ENCODE measurements around the gene KSR2.

DNA sequence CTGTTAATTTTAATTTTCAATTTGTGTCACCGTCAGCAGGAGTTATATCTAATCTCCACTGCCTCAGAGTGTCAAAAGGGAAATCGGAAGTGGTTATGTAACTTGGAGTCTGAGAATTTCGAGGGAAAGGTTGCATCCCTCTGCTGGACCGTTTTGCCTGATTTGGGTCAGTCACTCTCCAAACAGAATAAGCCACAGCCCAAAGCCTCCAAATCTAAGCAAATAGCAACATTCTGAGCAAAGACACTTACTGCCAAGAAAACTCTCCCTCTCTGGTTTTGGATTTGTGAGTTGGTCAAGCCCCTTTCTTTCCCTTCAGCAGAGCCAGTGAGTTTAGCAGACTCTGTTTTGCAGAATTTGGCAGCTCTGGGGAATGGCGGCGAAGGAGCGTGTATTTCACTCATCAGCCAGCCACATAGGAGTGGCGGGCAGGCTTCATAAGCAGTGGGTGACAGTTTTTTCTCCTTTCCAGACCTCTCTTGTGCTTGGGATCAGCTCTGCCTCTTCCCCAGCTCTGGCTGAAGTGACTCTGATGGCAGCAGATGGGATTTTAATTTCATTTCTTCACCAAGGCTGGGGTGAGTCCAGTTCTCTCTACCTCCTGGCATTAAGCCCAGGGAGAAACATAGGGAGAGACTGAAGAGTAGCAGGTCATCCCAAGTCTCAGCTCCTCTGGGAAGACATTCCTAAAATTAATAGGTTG, 388.6 kb downstream of the KSR2 start:
- TF ChIP-seq, protein P1, sequence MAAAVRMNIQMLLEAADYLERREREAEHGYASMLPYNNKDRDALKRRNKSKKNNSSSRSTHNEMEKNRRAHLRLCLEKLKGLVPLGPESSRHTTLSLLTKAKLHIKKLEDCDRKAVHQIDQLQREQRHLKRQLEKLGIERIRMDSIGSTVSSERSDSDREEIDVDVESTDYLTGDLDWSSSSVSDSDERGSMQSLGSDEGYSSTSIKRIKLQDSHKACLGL (CRISPR knock-in tag; IDR thresholded peaks at IDR 0.05), result no peak
- TF ChIP-seq ZNF549 (CRISPR knock-in tag; IDR thresholded peaks at IDR 0.05) (no peak), ZNF138 (CRISPR knock-in tag; IDR thresholded peaks at IDR 0.05; ENCODE audit: low read depth) (no peak), ZFYVE20 (CRISPR knock-in tag; IDR thresholded peaks at IDR 0.05; ENCODE audit: borderline replicate concordance, low read depth) (no peak), CBX5 (CRISPR knock-in tag; IDR thresholded peaks at IDR 0.05; ENCODE audit: borderline replicate concordance) (no peak), NFKBIZ (CRISPR knock-in tag; IDR thresholded peaks at IDR 0.05) (no peak), TAF1 (CRISPR knock-in tag; IDR thresholded peaks at IDR 0.05) (no peak)

All from HepG2 (cell line).